NT2/D1 (cell line): ENCODE measurements around the gene CLEC19A.

Source experiments
- YY1 ChIP-seq: IDR thresholded peaks from 2 replicates; pipeline ENCODE4 v1.6.1; 2011; ENCODE audit not compliant: insufficient read length, insufficient read depth
- ZNF274 ChIP-seq: IDR thresholded peaks from 2 replicates; pipeline ENCODE4 v1.6.1; 2011; ENCODE audit warnings: mild to moderate bottlenecking, low read depth, low read length

GRCh38 chr16:19266774-19267173 lies 18.8 kb upstream of the CLEC19A start:
- TF ChIP-seq YY1 = no peak
- TF ChIP-seq ZNF274 = no peak
